BLaER1 treated with 17β-estradiol and CSF1 and Interleukin-3, amounts not matched to agents 10 nM and 100 nM (cell line): ENCODE data around the gene POLD3.
A peak's percentile ranks its signal among the peaks of the same experiment; 100 is the strongest.
"Not testable (repeated sequence)": the region's sequence is repeated elsewhere in the genome, so short reads cannot be mapped to it uniquely, and the experiment has no call there.

ENCODE experiments used
- H3K27ac ChIP-seq, 11 experiments: shearing (Covaris generic); formaldehyde crosslinking; 2 replicates each; pipeline ENCODE4 v1.8.1; 2022
- H3K27me3 ChIP-seq, 11 experiments: shearing (Covaris generic); formaldehyde crosslinking; 2 replicates each; pipeline ENCODE4 v1.8.1; 2022
- H3K36me3 ChIP-seq, 11 experiments: shearing (Covaris generic); formaldehyde crosslinking; 2 replicates each; pipeline ENCODE4 v1.8.1; 2022
- H3K4me1 ChIP-seq, 10 experiments: shearing (Covaris generic); formaldehyde crosslinking; 2 replicates each; pipeline ENCODE4 v1.8.1; 2022
- H3K4me2 ChIP-seq, 11 experiments: shearing (Covaris generic); formaldehyde crosslinking; 2 replicates each; pipeline ENCODE4 v1.8.1; 2022
- H3K4me3 ChIP-seq, 10 experiments: shearing (Covaris generic); formaldehyde crosslinking; 2 replicates each; pipeline ENCODE4 v1.8.1; 2022
- H3K9ac ChIP-seq, 11 experiments: shearing (Covaris generic); formaldehyde crosslinking; 2 replicates each; pipeline ENCODE4 v1.8.1; 2022
- H3K9me3 ChIP-seq, 11 experiments: shearing (Covaris generic); formaldehyde crosslinking; replicated peaks in 1 of 11; 2 replicates each; pipeline ENCODE4 v1.8.1; 2022
- H4K20me1 ChIP-seq, 11 experiments: shearing (Covaris generic); formaldehyde crosslinking; 2 replicates each; pipeline ENCODE4 v1.8.1; 2022
- Cebpa-rat ChIP-seq, 11 experiments: shearing (Covaris generic); IDR thresholded peaks; 2 replicates each; pipeline ENCODE4 v1.8.1; 2022

POLD3 gene

DNA sequence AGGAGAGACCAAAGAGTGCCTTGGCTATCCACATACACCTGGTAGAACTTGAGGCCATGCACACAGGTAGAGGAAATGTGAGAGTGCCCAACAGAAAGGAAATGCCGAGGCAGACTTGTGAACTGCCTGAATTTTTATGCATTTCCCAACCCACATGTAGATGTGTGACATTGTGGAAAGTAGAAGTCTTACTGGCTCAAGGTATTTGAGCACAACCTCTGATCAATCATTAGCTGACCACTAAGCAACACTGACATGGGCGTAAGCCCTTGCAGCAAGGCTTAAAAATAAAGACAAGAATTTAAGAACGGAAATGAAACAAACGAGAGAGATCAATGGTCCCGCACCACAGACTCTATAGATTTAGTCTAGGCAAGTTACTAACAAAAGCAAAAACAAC lies 62.6 kb downstream of the POLD3 start:
- Histone ChIP-seq H3K9ac (no peak overlapping the region), H3K4me1 (no peaks in the 10 kb centered on the region), H4K20me1 (no peaks in the 10 kb centered on the region), H3K4me3 (no peak overlapping the region), H3K9me3 (peaks cover 21 to 26% (median 23%) of the 10 kb centered on the region in 11 experiments), H3K27ac (no peak overlapping the region), H3K27me3 (no peaks in the 10 kb centered on the region), H3K4me2 (no peak overlapping the region), H3K36me3 (peaks cover 19 to 68% (median 38%) of the 10 kb centered on the region in 11 experiments)
- no peak for TF ChIP-seq Cebpa-rat (IDR thresholded peaks at IDR 0.05)

DNA sequence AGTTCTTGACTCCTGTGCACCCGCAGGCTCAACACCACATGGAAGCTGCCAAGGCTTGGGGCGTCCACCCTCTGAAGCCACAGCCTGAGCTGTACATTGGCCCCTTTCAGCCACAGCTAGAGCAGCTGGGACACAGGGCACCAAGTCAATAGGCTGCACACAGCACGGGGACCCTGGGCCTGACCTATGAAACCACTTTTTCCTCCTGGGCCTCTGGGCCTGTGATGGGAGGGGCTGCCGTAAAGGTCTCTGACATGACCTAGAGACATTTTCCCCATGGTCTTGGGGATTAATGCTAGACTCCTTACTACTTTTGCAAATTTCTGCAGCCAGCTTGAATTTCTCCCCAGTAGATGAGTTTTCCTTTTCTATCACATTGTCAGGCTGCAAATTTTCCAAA lies 66.7 kb downstream of the POLD3 start:
- not testable (repeated sequence) for H3K4me1 ChIP-seq, H3K9ac ChIP-seq, H3K4me2 ChIP-seq, H4K20me1 ChIP-seq, H3K27ac ChIP-seq, H3K4me3 ChIP-seq, H3K27me3 ChIP-seq
- Histone ChIP-seq H3K9me3 (peaks cover 21 to 40% (median 32%) of the 10 kb centered on the region in 11 experiments), H3K36me3 (peaks cover 11 to 49% (median 24%) of the 10 kb centered on the region in 11 experiments; a peak in 20 of 22 replicates)

DNA sequence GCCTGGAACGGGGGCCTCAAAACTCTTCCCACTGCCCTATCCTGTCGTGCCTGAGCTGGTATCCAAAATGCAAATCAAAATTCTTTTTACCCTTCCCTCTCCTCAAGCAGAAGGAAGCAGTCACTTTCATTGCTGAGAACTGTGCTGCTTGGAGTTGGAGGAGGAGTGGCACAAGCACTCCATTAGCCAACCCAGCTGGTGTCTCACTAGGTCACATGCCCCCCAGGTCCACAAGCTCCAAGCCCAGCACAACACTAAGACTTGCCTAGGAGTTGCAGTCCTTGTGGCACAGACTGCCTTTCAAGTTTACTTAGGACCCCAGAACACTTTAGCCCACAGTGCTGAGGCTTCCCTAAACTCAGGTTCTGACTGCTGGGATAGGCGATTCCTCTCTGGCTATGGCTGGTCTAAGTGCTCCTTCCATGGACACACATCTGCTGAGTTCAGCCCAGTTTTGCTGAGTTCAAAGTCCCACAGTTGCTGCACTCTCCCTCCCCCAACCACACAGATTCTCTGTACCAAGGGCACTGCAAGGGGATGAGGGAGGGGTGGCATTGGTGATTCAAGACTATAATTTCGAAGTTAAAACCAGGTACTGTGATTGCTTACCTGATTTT lies 70.2 kb downstream of the POLD3 start:
- Histone ChIP-seq H3K36me3 (peaks cover 11 to 40% (median 24%) of the 10 kb centered on the region in 11 experiments; a peak in 19 of 22 replicates), H3K9me3 (peaks cover 21 to 40% (median 32%) of the 10 kb centered on the region in 11 experiments), H3K4me3 (no peak overlapping the region), H3K4me1 (no peaks in the 10 kb centered on the region), H3K27me3 (no peaks in the 10 kb centered on the region), H3K27ac (no peak overlapping the region), H3K9ac (no peak overlapping the region), H4K20me1 (no peaks in the 10 kb centered on the region), H3K4me2 (no peak overlapping the region)
- TF ChIP-seq Cebpa-rat (IDR thresholded peaks at IDR 0.05), result no peak

DNA sequence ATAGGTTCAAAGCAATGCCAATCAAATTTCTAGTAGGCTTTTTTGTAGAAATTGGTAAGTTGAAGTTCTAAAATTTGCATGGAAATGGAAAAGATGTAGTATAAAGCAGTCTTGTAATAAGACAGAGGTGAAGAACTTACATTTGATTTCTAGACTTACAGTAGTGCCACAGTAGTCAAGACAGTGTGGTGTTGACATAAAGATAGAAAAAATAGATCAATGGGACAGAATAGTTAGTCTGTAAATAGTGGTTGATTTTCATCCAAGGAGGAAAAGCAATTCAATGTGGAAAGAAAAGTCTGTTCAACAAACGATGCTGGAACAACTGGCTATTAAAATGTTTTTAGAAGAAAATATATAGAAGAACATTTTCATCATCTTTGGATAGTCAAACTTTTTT lies 70.9 kb downstream of the POLD3 start:
- no peak overlapping the region for H3K27ac ChIP-seq
- H3K4me3 ChIP-seq, result no peak overlapping the region
- H3K4me2 ChIP-seq, result no peak overlapping the region
- no peaks in the 10 kb centered on the region for H4K20me1 ChIP-seq
- H3K27me3 ChIP-seq, result no peaks in the 10 kb centered on the region
- TF ChIP-seq Cebpa-rat (IDR thresholded peaks at IDR 0.05), result no peak
- H3K36me3 ChIP-seq, result peaks cover 10 to 36% (median 24%) of the 10 kb centered on the region in 11 experiments; a peak in 19 of 22 replicates
- no peak overlapping the region for H3K9ac ChIP-seq
- no peaks in the 10 kb centered on the region for H3K4me1 ChIP-seq
- H3K9me3 ChIP-seq, result peaks cover 14 to 34% (median 25%) of the 10 kb centered on the region in 11 experiments

DNA sequence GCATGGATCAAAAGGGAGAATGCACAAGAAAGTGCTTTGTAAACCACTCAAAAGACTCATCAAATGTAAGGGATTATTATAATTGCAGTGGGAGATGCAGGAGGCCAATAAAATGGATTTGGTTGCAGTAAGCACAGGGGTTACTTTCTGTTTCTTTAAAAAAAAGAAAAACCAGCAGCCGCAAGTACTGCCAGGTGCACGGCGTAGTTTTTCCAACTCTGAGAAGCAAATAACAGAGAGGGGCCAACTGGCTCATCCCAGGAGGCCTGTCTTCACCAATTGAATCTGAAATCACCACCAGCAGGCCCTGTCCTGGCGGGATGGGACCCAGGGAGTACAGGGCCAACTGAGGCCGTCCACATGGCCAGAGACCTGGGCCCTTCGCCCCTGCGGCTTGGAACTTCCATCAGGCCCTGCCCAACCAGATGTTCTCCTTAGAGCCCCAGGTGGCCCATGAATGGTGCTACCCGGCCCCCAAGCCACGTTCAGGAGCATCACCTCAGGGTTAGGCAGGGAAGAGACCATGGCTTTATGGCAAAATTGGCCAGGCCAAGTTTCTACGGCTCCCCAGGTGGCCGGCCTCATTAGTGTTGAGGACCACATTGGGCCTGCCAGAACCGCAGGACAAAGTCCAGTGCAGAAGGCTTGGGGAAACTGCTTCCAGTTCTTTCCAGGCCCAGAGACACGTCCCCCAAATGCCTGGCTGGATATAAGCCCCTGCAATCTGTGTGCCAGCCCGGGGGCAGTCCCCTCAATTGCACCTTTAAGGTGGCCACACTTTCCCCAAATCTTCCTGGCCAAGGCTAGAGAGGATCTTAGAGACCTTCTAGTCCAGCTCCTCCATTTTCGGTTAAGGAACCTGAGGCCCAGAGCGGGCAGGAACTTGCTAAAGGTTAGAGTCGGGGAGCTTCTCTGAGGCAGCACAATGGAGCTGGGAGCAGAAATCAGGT lies 77.1 kb downstream of the POLD3 start:
- H3K4me1 ChIP-seq, result peaks cover 0 to 12% (median 0%) of the 10 kb centered on the region in 10 experiments; a peak in 5 of 20 replicates
- no peak overlapping the region for H3K27ac ChIP-seq
- no peaks in the 10 kb centered on the region for H3K27me3 ChIP-seq
- H3K4me3 ChIP-seq, result no peak overlapping the region
- H4K20me1 ChIP-seq, result no peaks in the 10 kb centered on the region; a peak in 1 of 22 replicates
- no peak for TF ChIP-seq Cebpa-rat (IDR thresholded peaks at IDR 0.05)
- H3K4me2 ChIP-seq, result no peak overlapping the region
- no peak overlapping the region for H3K9ac ChIP-seq
- H3K9me3 ChIP-seq, result peaks cover 0 to 4% (median 0%) of the 10 kb centered on the region in 11 experiments; a peak in 2 of 22 replicates
- no peaks in the 10 kb centered on the region for H3K36me3 ChIP-seq

DNA sequence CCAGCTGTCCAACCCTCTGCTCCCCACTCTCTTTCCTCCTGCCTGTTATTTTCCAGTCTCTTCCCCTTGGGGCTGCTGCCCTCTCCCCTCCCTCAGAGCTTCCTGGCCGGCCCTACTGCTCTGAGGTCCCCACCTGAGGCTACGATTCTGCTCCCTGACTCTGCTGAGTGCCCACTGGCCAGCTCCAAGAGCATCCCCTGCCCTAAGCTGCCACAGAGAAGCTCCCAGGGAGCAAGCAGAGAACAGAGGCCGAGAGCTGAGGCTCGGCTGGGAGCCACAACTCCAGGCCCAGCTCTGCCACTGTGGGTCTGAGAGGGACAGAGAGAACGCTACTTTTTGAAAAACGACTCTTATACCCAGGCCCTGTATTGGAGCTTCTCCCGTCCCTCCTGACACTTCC lies 77.8 kb downstream of the POLD3 start:
- no peak for TF ChIP-seq Cebpa-rat (IDR thresholded peaks at IDR 0.05)
- Histone ChIP-seq H3K36me3 (no peaks in the 10 kb centered on the region), H3K4me3 (no peak overlapping the region), H3K4me1 (peaks cover 0 to 13% (median 0%) of the 10 kb centered on the region in 10 experiments; a peak in 6 of 20 replicates), H3K4me2 (no peak overlapping the region), H3K27ac (no peak overlapping the region), H3K9ac (no peak overlapping the region), H3K9me3 (peaks cover 0 to 6% (median 0%) of the 10 kb centered on the region in 11 experiments; a peak in 2 of 22 replicates), H3K27me3 (no peaks in the 10 kb centered on the region), H4K20me1 (no peaks in the 10 kb centered on the region; a peak in 1 of 22 replicates)

DNA sequence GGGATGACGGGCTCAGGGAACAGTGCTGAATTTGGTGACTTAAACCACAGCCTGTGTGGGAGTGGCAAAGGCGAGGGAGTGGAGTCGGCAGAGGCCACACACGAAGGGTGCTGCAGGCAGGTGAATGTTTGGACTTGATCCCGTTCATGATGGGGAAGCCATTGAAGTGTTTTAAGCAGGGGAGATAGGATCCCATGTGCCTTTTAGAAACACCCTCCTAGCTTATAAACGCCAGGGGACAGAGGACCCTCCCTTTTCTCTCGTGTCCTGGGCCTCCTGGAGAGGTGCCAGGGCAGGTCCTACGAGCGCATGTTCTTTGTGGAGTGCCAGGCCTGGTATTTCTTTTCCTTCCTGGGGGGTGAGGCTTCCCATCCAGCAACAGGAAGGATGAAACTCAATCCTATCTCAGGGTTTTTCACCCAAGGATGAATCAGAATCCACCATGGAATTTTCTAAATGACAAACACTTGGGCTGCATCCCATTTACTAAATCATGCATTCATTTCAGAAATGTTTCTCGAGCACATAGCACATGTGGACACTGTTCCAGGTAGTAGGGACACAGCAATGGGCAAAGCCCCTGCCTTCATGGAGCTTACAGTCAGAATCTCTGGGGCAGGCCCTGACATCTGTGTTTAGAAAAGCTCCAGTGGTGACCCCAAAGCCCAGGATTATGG lies 79.3 kb downstream of the POLD3 start:
- H3K27ac ChIP-seq, result no peak overlapping the region
- no peaks in the 10 kb centered on the region; a peak in 1 of 22 replicates for H4K20me1 ChIP-seq
- no peak overlapping the region for H3K9ac ChIP-seq
- H3K4me3 ChIP-seq, result no peak overlapping the region
- H3K27me3 ChIP-seq, result no peaks in the 10 kb centered on the region
- no peaks in the 10 kb centered on the region for H3K36me3 ChIP-seq
- TF ChIP-seq Cebpa-rat (IDR thresholded peaks at IDR 0.05), result no peak
- peaks cover 0 to 20% (median 0%) of the 10 kb centered on the region in 10 experiments; a peak in 6 of 20 replicates for H3K4me1 ChIP-seq
- H3K4me2 ChIP-seq, result no peak overlapping the region
- H3K9me3 ChIP-seq, result peaks cover 0 to 6% (median 0%) of the 10 kb centered on the region in 11 experiments; a peak in 2 of 22 replicates

DNA sequence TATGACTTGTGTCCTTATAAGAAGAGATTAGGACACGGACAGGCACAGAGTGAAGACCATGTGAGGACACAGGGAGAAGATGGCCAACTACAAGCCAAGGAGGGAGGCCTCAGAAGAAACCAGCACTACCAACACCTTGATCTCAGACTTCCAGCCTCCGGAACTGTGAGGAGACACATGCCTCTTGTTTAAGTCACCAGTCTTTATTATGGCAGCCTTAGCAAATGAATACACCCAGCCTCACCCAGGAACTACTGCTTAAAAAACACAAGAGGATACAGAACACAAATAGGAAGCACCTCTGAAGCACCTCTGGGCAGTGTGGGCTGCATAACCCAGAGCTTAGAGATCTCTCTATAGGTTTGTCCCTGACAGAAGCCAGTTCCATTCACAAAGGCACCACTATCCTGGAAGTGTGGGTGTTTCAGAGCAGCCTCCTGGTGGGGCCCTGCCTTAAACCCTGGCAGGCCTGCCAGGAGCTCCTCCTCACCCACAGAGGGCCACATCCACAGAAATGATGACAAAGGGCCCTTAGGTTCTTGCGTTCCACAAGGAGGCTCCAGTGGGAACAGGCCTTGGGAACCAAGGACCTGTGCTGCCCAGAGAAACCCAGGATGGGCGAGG lies 80.1 kb downstream of the POLD3 start:
- Histone ChIP-seq H3K27ac (no peak overlapping the region), H3K27me3 (no peaks in the 10 kb centered on the region), H3K9me3 (peaks cover 0 to 6% (median 0%) of the 10 kb centered on the region in 11 experiments; a peak in 2 of 22 replicates), H3K4me3 (no peak overlapping the region), H4K20me1 (no peaks in the 10 kb centered on the region; a peak in 1 of 22 replicates), H3K36me3 (no peaks in the 10 kb centered on the region), H3K9ac (no peak overlapping the region), H3K4me2 (peak overlapping the region in 2 of 11 experiments; percentile 5 to 12; a peak in 3 of 22 replicates), H3K4me1 (peaks cover 0 to 20% (median 0%) of the 10 kb centered on the region in 10 experiments; a peak in 6 of 20 replicates)
- no peak for TF ChIP-seq Cebpa-rat (IDR thresholded peaks at IDR 0.05)
